HG03565 (cell line): ENCODE data around the gene SF3B2.
"Not testable (repeated sequence)": the region's sequence is repeated elsewhere in the genome, so short reads cannot be mapped to it uniquely, and the experiment has no call there.

Source experiments
- ATAC-seq: cut with Tn5 transposase; IDR thresholded peaks from one replicate; pipeline ENCODE4 v1.9.1; 2021; ENCODE audit warnings: mild to moderate bottlenecking, moderate library complexity; ENCODE audit not compliant: unreplicated experiment

SF3B2 gene

GRCh38 chr11:66106786-66107599, 54.8 kb downstream of the SF3B2 start:
- ATAC-seq: no peak

DNA sequence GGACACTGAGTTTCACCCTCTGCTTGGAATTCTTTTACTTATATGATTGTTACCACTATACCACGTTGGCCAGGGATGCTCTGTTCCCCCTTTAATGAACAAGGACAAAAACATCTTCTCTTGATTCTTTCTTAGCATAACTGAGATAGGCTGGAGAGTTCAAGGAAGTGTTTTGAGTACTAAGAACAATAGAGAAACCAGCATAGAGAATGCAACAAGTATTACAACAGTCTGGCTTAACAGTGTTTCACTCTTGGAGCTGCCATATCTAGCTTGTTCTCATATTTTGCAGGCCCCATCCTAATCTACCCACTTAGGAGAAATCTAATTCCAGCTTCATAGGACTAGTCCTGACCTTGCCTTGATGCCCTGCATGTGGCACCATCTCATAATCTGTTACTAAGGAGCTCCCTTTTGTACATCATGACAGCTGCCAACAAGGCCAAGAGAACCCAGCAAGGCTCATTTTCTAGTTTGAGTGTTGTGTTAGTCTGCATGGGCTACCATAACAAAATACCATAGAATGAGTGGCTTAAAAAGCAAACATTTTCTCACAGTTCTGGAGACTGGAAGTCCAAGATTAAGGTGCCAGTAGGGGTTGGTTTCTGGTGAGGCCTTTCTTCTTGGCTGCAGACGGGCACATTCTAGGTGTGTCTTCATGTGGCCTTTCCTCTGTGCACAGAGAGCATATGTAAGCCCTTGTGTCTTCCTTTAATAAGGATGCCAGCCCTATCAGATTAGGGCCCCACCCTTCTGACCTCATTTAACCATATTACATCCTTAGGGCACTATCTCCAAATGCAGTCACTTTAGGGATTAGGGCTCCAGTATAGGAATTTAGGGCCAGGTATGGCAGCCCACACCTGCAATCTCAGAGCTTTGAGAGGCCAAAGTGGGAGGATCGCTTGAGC, 55.7 kb downstream of the SF3B2 start:
- ATAC-seq: no peak

DNA sequence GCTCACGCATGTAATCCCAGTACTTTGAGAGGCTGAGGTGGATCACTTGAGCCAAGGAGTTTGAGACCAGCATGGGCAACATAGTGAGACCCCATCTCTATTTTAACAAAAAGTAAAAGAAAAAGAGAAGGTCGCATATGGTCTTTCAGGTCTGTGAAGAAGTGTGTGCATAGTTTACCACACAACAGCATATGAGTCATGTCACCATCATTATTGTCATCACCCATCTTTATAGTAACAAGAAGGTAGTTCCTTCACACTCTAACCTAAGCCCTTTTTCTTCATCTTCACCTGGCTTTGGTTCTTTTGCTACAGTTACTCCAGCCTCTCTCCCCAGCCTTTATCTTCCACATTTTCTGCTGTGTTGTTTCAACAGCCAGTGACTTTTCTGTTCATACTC, 57.1 kb downstream of the SF3B2 start:
- ATAC-seq: no peak

- no peak for ATAC-seq
These were observed 59.0 kb downstream of the SF3B2 start for GRCh38 chr11:66111158-66111557.

- no peak for ATAC-seq
These were observed 59.9 kb downstream of the SF3B2 start for GRCh38 chr11:66112041-66112491.

GRCh38 chr11:66112601-66113499, 60.7 kb downstream of the SF3B2 start:
- ATAC-seq: no peak

- ATAC-seq: not testable (repeated sequence)
These were observed 62.8 kb downstream of the SF3B2 start for GRCh38 chr11:66114957-66115356.

- peak; percentile 42 for ATAC-seq
These were observed 63.6 kb downstream of the SF3B2 start for GRCh38 chr11:66115638-66116301.

- no peak for ATAC-seq
These were observed 64.6 kb downstream of the SF3B2 start for GRCh38 chr11:66116576-66117361.

GRCh38 chr11:66118847-66119246, 66.7 kb downstream of the SF3B2 start:
- ATAC-seq: no peak
